ENCODE measurements around the gene EPDR1. TPM values are rescaled to one million over a fixed set of nuclear protein-coding genes. Genes with fewer than 3 reads are reported as not detected.
"Not testable (repeated sequence)": the region's sequence is repeated elsewhere in the genome, so short reads cannot be mapped to it uniquely, and the experiment has no call there.

The EPDR1 gene
- total RNA-seq, 6 experiments from 2014 or later, result 4.1 to 34.1 (median 13.2) TPM

DNA sequence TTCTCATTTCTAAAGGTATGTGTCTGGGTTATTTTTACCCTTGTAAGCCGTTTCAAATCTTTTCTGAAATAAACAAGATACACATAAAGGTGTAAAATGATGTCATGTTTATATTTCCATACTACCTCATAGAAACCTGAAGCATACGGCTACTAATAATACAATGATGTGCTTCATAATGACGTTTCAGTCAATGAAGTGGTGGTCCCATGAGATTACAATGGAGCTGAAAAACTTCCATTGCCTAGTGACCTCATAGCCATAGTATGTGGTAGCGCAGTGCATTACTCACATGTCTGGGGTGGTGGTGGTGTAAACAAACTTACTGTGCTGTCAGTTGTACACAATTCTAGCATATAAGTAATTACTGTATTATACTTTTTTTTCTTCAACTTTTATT lies 24.9 kb downstream of the EPDR1 start:
- no peak for DNase-seq
- WGBS (ENCODE audit: insufficient coverage, low coverage, low lambda C conversion rate, missing lambda C conversion rate), result 71% methylated on average over 4 of the region's 4 CpGs
- TF ChIP-seq POLR2A (IDR thresholded peaks at IDR 0.05), result no peak
- TF ChIP-seq, protein P1, sequence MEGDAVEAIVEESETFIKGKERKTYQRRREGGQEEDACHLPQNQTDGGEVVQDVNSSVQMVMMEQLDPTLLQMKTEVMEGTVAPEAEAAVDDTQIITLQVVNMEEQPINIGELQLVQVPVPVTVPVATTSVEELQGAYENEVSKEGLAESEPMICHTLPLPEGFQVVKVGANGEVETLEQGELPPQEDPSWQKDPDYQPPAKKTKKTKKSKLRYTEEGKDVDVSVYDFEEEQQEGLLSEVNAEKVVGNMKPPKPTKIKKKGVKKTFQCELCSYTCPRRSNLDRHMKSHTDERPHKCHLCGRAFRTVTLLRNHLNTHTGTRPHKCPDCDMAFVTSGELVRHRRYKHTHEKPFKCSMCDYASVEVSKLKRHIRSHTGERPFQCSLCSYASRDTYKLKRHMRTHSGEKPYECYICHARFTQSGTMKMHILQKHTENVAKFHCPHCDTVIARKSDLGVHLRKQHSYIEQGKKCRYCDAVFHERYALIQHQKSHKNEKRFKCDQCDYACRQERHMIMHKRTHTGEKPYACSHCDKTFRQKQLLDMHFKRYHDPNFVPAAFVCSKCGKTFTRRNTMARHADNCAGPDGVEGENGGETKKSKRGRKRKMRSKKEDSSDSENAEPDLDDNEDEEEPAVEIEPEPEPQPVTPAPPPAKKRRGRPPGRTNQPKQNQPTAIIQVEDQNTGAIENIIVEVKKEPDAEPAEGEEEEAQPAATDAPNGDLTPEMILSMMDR (IDR thresholded peaks at IDR 0.05), result no peak
- H3K36me3 ChIP-seq, result no peaks in the 10 kb centered on the region
- H3K27ac ChIP-seq, result no peak overlapping the region
- H3K4me3 ChIP-seq, result no peak overlapping the region
- no peaks in the 10 kb centered on the region for H3K9me3 ChIP-seq
- H3K27me3 ChIP-seq, result no peaks in the 10 kb centered on the region
- intact Hi-C loops (cut with DNase I), result no loop called here
- peaks cover 0 to 31% (median 9%) of the 10 kb centered on the region in 4 donors for H3K4me1 ChIP-seq
- no peak for ATAC-seq

DNA sequence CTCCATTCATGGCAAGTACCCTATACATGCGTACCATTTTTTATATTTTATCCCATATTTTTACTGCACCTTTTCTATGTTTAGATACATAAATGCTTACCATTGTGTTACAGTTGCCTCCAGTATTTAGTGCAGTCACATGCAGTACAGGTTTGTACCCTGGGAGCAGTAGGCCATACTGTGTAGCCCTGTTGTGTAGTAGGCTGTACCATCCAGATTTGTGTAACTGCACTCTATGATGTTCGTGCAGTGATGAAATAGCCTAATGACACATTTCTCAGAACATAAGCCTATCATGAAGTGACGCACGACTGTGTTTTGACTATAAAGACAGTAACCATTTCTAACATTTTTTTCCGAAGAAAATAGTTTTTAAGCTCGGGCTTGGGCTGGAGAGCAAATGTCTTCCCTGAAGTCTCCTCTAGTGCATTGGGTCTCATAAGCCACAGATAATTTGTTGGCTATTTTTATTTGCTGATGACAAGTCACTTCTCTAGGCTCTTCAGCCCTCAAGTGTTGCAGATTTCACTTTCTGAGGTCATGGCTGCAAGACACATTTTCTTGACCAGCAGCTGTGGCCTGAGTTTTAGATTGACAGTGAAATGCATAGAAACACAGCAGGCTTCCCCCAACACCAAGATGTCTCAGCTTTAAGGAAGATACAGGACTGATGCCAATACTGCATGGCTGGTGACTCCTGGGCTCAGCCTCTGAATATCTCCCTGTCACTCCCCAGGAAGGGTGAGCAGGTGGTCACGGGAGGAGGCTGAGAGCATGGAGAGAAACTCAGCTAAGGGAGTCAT lies 26.9 kb downstream of the EPDR1 start:
- TF ChIP-seq, protein P1 (IDR thresholded peaks at IDR 0.05), result no peak
- TF ChIP-seq POLR2A (IDR thresholded peaks at IDR 0.05), result no peak
- no peak for ATAC-seq
- DNase-seq, result no peak
- WGBS (ENCODE audit: insufficient coverage, low coverage, low lambda C conversion rate, missing lambda C conversion rate), result 91% methylated on average over 6 of the region's 7 CpGs
- Histone ChIP-seq H3K4me1 (peaks cover 0 to 15% (median 4%) of the 10 kb centered on the region in 4 donors), H3K27me3 (no peaks in the 10 kb centered on the region), H3K9me3 (no peaks in the 10 kb centered on the region), H3K27ac (no peak overlapping the region), H3K36me3 (no peaks in the 10 kb centered on the region), H3K4me3 (no peak overlapping the region)
- intact Hi-C loops (cut with DNase I), result no loop called here

DNA sequence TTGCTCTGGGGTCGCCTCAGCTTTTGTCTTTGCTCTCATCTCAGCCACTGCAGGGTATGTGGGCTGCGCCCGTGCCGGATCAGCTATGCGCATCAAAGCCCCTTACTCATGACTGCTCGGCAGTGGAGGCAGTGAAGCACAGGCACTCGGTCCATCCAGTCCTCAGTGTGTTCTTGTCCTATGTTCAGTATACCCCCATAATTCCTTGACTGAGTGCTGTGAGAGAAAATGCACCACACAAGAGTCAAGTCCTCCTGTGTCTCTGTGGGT lies 27.4 kb downstream of the EPDR1 start:
- Histone ChIP-seq H3K4me3 (no peak overlapping the region), H3K9me3 (no peaks in the 10 kb centered on the region), H3K27me3 (no peaks in the 10 kb centered on the region), H3K4me1 (peaks cover 0 to 9% (median 1%) of the 10 kb centered on the region in 4 donors), H3K27ac (no peak overlapping the region), H3K36me3 (no peaks in the 10 kb centered on the region)
- WGBS (ENCODE audit: insufficient coverage, low coverage, low lambda C conversion rate, missing lambda C conversion rate), result no CpG with 5 or more reads among the region's 7 CpGs
- DNase-seq, result no peak
- no peak for TF ChIP-seq POLR2A (IDR thresholded peaks at IDR 0.05)
- TF ChIP-seq, protein P1 (IDR thresholded peaks at IDR 0.05), result no peak
- intact Hi-C loops (cut with DNase I), result no loop called here
- ATAC-seq, result no peak

DNA sequence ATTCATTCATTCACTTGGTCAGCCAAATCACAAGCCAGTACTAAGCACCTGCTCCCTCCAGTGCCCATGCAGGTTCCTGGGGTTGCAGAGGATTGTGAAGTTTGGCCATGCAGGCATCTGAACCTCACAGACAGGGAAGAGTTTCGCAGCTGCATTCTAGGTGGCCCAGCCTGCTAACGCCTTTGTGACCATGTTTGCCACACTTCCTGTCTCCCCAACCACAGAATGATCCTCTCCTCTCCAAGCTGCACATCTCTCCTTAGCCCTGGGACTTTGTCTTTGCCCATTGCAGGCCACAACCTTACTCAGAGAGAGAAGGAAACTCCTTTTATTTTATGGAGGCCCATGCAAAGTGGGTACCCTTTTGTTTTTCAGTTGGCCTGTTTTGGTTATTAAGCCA lies 31.8 kb downstream of the EPDR1 start:
- Histone ChIP-seq H3K36me3 (no peaks in the 10 kb centered on the region), H3K9me3 (no peaks in the 10 kb centered on the region), H3K4me1 (peaks cover 0 to 5% (median 0%) of the 10 kb centered on the region in 4 donors), H3K27ac (no peak overlapping the region), H3K27me3 (no peaks in the 10 kb centered on the region), H3K4me3 (no peak overlapping the region)
- intact Hi-C loops (cut with DNase I), result no loop called here
- TF ChIP-seq, protein P1 (IDR thresholded peaks at IDR 0.05), result no peak
- no peak for TF ChIP-seq POLR2A (IDR thresholded peaks at IDR 0.05)
- WGBS (ENCODE audit: insufficient coverage, low coverage, low lambda C conversion rate, missing lambda C conversion rate), result 72% methylated on average over 2 of the region's 2 CpGs
- ATAC-seq (no peak), DNase-seq (no peak)

DNA sequence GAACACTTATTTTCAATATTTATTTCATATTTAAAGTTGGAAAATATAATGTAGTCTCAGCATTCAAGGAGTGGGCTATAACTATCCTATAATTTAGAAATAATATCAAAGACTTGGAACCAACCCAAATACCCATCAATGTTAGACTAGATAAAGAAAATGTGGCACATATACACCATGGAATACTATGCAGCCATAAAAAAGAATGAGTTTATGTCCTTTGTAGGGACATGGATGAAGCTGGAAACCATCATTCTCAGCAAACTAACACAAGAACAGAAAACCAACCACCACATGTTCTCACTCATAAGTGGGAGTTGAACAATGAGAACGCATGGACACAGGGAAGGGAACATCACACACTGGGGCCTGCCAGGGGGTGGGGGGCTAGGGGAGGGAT lies 33.8 kb downstream of the EPDR1 start:
- H3K4me1 ChIP-seq; H3K36me3 ChIP-seq; intact Hi-C loops (cut with DNase I); ATAC-seq; DNase-seq; H3K4me3 ChIP-seq; H3K27me3 ChIP-seq; H3K27ac ChIP-seq; H3K9me3 ChIP-seq: not testable (repeated sequence)
- 92% methylated on average over 1 of the region's 1 CpG for WGBS (ENCODE audit: insufficient coverage, low coverage, low lambda C conversion rate, missing lambda C conversion rate)
